Peyer's patch (tissue), 4 donors: ENCODE results near the gene TVP23C. TPM values are rescaled to one million over a fixed set of nuclear protein-coding genes. Genes with fewer than 3 reads are reported as not detected.
A peak's percentile ranks its signal among the peaks of the same experiment; 100 is the strongest.

Experiments used
- DNase-seq, 3 donors: peaks; one replicate each; pipeline ENCODE4 v3.0.0-alpha.2; 2017 to 2019
- H3K27ac ChIP-seq, 4 donors: fragments of 200-600 bp; sonication (generic); one replicate each; pipeline ENCODE4 v1.5.1; 2016 to 2019
- H3K27me3 ChIP-seq, 2 donors: fragments of 200-600 bp; sonication (generic); one replicate each; pipeline ENCODE4 v1.5.1; 2019
- H3K36me3 ChIP-seq, 3 donors: fragments of 200-600 bp; sonication (generic); one replicate each; pipeline ENCODE4 v1.5.1; 2016 to 2019
- H3K4me1 ChIP-seq, 4 donors: fragments of 200-600 bp; sonication (generic); one replicate each; pipeline ENCODE4 v1.5.1; 2016 to 2019
- H3K4me3 ChIP-seq, 4 donors: fragments of 200-600 bp; sonication (generic); 1 replicate in 3 of 4; 2 replicates in 1 of 4; pipeline ENCODE4 v1.5.1; 2016 to 2019; ENCODE audit warnings: mild to moderate bottlenecking in 1 of 4
- H3K9me3 ChIP-seq, 4 donors: fragments of 200-600 bp; sonication (generic); one replicate each; pipeline ENCODE4 v1.5.1; 2016 to 2019; ENCODE audit warnings: mild to moderate bottlenecking in 1 of 4
- POLR2A ChIP-seq, 2 donors: fragments of 450-650 bp; IDR thresholded peaks; one replicate each; pipeline ENCODE4 v1.5.1; 2017; ENCODE audit warnings: antibody characterized with exemption in 2 of 2, mild to moderate bottlenecking in 2 of 2, moderate library complexity in 2 of 2
- total RNA-seq, 4 donors: library from RNA; depleted of rRNA; stranded (reverse); fragments of >200 nt; gene quantifications; one replicate each; pipeline ENCODE4 v1.1.0, GENCODE V29; 2016
- TF ChIP-seq, protein P1 (sequence below), 6 experiments: fragments of 450-650 bp in 4 of 6; fragments of 200-600 bp in 2 of 6; sonication (generic) in 1 of 6; IDR thresholded peaks; one replicate each; pipeline ENCODE4 v1.5.1; 2017 to 2019; ENCODE audit warnings: antibody characterized with exemption in 6 of 6, mild to moderate bottlenecking in 3 of 6, moderate library complexity in 1 of 6

Gene TVP23C
- total RNA-seq, 4 donors from 2014 or later = 17.3 to 53.2 (median 31.0) TPM

DNA sequence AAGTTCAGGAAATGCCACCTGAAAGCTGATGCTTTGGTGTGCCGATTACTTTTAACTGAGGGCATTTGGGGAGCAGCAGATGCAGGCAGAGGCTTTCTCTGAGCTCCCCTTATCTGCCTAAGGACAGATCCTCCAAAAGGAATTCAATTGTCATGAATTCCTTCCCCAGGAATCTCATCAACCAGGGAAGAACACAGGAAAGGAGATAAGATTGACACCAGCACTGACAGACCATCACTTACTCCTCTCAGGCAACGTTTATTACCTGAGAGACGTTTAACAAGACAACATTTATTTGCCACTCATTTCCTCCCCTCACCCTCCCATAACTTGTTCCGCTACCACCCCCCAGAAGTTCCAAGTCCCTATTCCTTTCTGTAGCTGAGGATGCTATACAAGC is 78.2 kb downstream of the TVP23C start:
- DNase-seq = no peak
- H3K4me3 ChIP-seq = no peak overlapping the region
- H3K4me1 ChIP-seq = peaks cover 0 to 5% (median 0%) of the 10 kb centered on the region in 4 donors
- no peaks in the 10 kb centered on the region for H3K27me3 ChIP-seq
- no peaks in the 10 kb centered on the region for H3K36me3 ChIP-seq
- H3K27ac ChIP-seq = no peak overlapping the region
- no peaks in the 10 kb centered on the region for H3K9me3 ChIP-seq
- TF ChIP-seq, protein P1, sequence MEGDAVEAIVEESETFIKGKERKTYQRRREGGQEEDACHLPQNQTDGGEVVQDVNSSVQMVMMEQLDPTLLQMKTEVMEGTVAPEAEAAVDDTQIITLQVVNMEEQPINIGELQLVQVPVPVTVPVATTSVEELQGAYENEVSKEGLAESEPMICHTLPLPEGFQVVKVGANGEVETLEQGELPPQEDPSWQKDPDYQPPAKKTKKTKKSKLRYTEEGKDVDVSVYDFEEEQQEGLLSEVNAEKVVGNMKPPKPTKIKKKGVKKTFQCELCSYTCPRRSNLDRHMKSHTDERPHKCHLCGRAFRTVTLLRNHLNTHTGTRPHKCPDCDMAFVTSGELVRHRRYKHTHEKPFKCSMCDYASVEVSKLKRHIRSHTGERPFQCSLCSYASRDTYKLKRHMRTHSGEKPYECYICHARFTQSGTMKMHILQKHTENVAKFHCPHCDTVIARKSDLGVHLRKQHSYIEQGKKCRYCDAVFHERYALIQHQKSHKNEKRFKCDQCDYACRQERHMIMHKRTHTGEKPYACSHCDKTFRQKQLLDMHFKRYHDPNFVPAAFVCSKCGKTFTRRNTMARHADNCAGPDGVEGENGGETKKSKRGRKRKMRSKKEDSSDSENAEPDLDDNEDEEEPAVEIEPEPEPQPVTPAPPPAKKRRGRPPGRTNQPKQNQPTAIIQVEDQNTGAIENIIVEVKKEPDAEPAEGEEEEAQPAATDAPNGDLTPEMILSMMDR (IDR thresholded peaks at IDR 0.05) = no peak
- no peak for TF ChIP-seq POLR2A (IDR thresholded peaks at IDR 0.05)

DNA sequence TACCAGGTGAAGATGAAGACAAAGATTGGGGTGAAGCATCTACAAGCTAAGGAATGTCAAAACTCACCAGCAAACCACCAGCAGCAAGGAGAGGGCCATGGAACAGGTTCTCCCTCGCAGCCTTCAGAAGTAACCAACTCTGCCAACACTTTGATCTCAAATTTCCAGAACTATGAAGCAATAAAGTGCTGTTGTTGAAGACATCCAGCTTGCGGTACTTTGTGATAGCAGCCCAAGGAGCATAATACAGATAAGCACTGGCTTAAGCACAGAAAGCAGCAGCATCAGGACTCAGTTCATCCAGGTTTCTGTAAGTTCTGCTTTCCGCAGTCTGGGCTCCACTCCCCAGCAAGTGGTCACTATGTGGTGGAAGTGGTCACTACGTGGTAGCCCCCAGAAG is 79.9 kb downstream of the TVP23C start:
- H3K9me3 ChIP-seq = no peaks in the 10 kb centered on the region
- DNase-seq = no peak
- H3K27me3 ChIP-seq = no peaks in the 10 kb centered on the region
- H3K36me3 ChIP-seq = no peaks in the 10 kb centered on the region
- no peak for TF ChIP-seq POLR2A (IDR thresholded peaks at IDR 0.05)
- TF ChIP-seq, protein P1 (IDR thresholded peaks at IDR 0.05) = no peak
- peaks cover 0 to 17% (median 0%) of the 10 kb centered on the region in 4 donors for H3K4me1 ChIP-seq
- no peak overlapping the region for H3K4me3 ChIP-seq
- no peak overlapping the region for H3K27ac ChIP-seq

DNA sequence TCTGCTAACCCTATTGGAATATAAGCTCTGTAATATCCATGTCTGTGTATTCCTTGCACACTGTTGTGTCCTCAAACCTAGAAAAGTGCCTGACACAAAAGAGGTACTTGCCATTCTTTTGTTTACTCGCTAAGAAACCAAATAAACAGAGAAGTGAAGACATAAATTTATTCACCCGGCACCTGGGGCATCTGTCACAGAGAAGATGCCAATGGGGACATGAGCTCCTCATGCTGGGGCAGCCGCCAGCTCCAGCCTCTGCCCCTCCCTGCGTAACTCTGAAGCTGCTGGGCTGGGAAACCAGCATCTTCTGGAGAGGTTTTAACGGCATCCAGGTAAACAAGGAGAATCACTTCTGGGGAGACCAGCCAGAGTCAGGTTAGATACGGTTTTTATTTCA is 80.8 kb downstream of the TVP23C start:
- Histone ChIP-seq H3K27me3 (no peaks in the 10 kb centered on the region), H3K4me1 (peaks cover 0 to 17% (median 0%) of the 10 kb centered on the region in 4 donors), H3K36me3 (no peaks in the 10 kb centered on the region), H3K27ac (no peak overlapping the region), H3K9me3 (no peaks in the 10 kb centered on the region), H3K4me3 (no peak overlapping the region)
- no peak for DNase-seq
- TF ChIP-seq POLR2A (IDR thresholded peaks at IDR 0.05) = no peak
- TF ChIP-seq, protein P1 (IDR thresholded peaks at IDR 0.05) = no peak

DNA sequence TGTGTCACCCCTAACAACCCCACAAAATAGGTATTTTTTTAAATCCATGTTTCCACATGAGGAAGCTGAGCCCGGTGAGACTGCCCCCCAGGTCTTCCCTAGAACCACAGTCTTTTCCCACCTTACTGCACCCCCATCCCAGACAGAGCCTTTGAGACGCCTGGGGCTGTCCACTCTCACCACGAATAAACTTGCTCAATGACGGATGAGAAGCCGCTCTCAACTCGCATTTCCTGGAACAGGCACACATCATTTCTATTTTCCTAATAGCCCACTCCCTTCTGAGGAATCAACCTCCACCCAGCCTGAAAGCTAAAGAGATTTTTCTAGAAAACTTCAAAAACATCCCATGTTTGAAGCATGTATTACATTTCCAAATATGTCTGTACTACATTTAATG is 81.8 kb downstream of the TVP23C start:
- no peak for DNase-seq
- no peaks in the 10 kb centered on the region for H3K27me3 ChIP-seq
- H3K9me3 ChIP-seq = no peaks in the 10 kb centered on the region
- TF ChIP-seq, protein P1 (IDR thresholded peaks at IDR 0.05) = no peak
- no peak for TF ChIP-seq POLR2A (IDR thresholded peaks at IDR 0.05)
- no peaks in the 10 kb centered on the region for H3K36me3 ChIP-seq
- H3K4me1 ChIP-seq = peaks cover 0 to 17% (median 0%) of the 10 kb centered on the region in 4 donors
- H3K27ac ChIP-seq = no peak overlapping the region
- H3K4me3 ChIP-seq = no peak overlapping the region

DNA sequence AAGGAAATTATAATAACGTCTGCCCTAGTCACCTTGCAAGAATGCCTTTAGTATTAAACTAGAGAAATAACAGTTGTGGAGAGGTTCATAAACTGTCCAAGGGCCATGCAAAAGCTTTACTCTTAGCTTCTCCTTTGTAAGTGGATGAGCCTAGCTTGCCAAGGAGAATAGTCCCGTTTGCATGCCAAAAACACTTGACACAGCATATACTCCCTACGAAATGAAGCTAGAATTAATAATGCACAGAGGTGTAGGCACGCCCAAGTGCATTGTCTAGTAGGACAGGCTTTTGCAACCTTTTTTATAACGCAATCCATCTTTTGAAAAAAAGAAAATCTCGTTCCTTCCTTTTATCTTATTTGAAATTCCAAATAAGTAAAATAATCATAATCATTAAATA is 83.1 kb downstream of the TVP23C start:
- TF ChIP-seq POLR2A (IDR thresholded peaks at IDR 0.05) = no peak
- H3K27ac ChIP-seq = no peak overlapping the region
- no peak for DNase-seq

DNA sequence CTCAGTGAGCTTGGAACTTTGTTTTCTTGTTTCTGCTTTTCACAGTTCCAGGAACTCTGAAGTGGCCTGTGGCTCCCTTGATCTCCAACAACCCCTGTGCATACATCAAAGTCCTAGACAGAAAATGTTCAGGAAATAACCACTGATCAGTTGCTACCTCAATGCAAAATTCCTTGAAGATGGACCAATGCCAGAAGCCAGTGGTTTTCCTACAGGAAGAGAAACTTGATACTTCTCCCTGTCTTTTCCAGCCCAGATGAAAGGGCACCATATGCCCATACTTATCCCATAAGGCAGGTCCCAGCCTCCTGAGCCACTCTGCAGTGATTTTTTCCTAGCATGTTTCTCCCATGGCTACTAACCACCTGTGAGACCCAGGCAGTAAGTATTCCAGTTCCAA is 83.6 kb downstream of the TVP23C start:
- H3K27ac ChIP-seq = peak overlapping the region in 1 of 4 donors; percentile 8
- H3K27me3 ChIP-seq = no peaks in the 10 kb centered on the region
- TF ChIP-seq, protein P1 (IDR thresholded peaks at IDR 0.05) = no peak
- no peak for TF ChIP-seq POLR2A (IDR thresholded peaks at IDR 0.05)
- no peaks in the 10 kb centered on the region for H3K36me3 ChIP-seq
- H3K9me3 ChIP-seq = no peaks in the 10 kb centered on the region
- H3K4me3 ChIP-seq = no peak overlapping the region
- H3K4me1 ChIP-seq = peaks cover 0 to 17% (median 0%) of the 10 kb centered on the region in 4 donors
- no peak for DNase-seq

More for the DNA sequence above, 83.1 kb downstream of the TVP23C start:
- no peaks in the 10 kb centered on the region for H3K9me3 ChIP-seq
- no peak overlapping the region for H3K4me3 ChIP-seq
- peaks cover 0 to 17% (median 0%) of the 10 kb centered on the region in 4 donors for H3K4me1 ChIP-seq
- no peaks in the 10 kb centered on the region for H3K27me3 ChIP-seq
- no peaks in the 10 kb centered on the region for H3K36me3 ChIP-seq
